SK-N-SH (cell line): ENCODE measurements around the gene ARID4B. TPM values are rescaled to one million over a fixed set of nuclear protein-coding genes. Genes with fewer than 3 reads are reported as not detected.

Experiments used
- CTCF ChIA-PET: fragments of 300-600, 350-600 bp; formaldehyde crosslinking; extraction: SDS; loops from one replicate; lab custom pipeline; 2021; lab: Yijun Ruan, JAX
- POLR2A ChIA-PET: fragments of 350-600 bp; sonication (Branson Sonifier 250); formaldehyde crosslinking; extraction: SDS; loops from one replicate; lab custom pipeline; 2020; ENCODE audit warnings: antibody characterized with exemption, inconsistent platforms; lab: Yijun Ruan, JAX
- DNase-seq: peaks from one replicate; pipeline ENCODE4 v3.0.0; 2012
- H2AFZ ChIP-seq: fragments of 200-600 bp; sonication (generic); 2 replicates; pipeline ENCODE4 v1.8.1; 2016; ENCODE audit warnings: antibody characterized with exemption, mild to moderate bottlenecking, low read depth
- H3F3A ChIP-seq: fragments of 200-600 bp; sonication (generic); replicated peaks from 2 replicates; pipeline ENCODE3; 2016; ENCODE audit warnings: antibody characterized with exemption, mild to moderate bottlenecking; ENCODE audit not compliant: insufficient read depth
- H3K27ac ChIP-seq, 2 experiments: fragments of 200-500 bp in 1 of 2; fragments of 200-600 bp in 1 of 2; sonication (Bioruptor generic) in 1 of 2; sonication (generic), shearing (Covaris generic) in 1 of 2; 2 replicates each; pipeline versions ENCODE4 v1.5.1 to v1.6.1; 2014 to 2016; ENCODE audit warnings: low read depth in 2 of 2, inconsistent platforms in 1 of 2, low read length in 1 of 2, mild to moderate bottlenecking in 1 of 2, mixed read lengths in 1 of 2
- H3K27me3 ChIP-seq: fragments of 200-600 bp; sonication (generic), shearing (Covaris generic); 2 replicates; pipeline ENCODE4 v1.6.1; 2016; ENCODE audit warnings: mixed run types; ENCODE audit not compliant: insufficient read depth
- H3K36me3 ChIP-seq, 2 experiments: fragments of 200-500 bp in 1 of 2; fragments of 200-600 bp in 1 of 2; sonication (Bioruptor generic) in 1 of 2; sonication (generic) in 1 of 2; replicated peaks in 1 of 2; 2 replicates each; pipeline versions ENCODE3 to v1.5.1; 2014 to 2016; ENCODE audit warnings: low read length in 1 of 2, mild to moderate bottlenecking in 1 of 2; ENCODE audit not compliant: insufficient read depth in 2 of 2, control insufficient read depth in 1 of 2
- H3K4me1 ChIP-seq, 2 experiments: fragments of 200-500 bp in 1 of 2; fragments of 200-600 bp in 1 of 2; sonication (Bioruptor generic) in 1 of 2; sonication (generic), shearing (Covaris generic) in 1 of 2; 2 replicates each; pipeline versions ENCODE4 v1.5.1 to v1.6.1; 2014 to 2016; ENCODE audit warnings: low read depth in 1 of 2, low read length in 1 of 2, mixed run types in 1 of 2; ENCODE audit not compliant: insufficient read depth in 2 of 2, control insufficient read depth in 1 of 2
- H3K4me2 ChIP-seq: fragments of 200-600 bp; sonication (generic), shearing (Covaris generic); 2 replicates; pipeline ENCODE4 v1.6.1; 2017; ENCODE audit warnings: mixed run types
- H3K4me3 ChIP-seq, 2 experiments: fragments of 200-500 bp in 1 of 2; fragments of 200-600 bp in 1 of 2; sonication (Bioruptor generic) in 1 of 2; sonication (generic), shearing (Covaris generic) in 1 of 2; 2 replicates each; pipeline versions ENCODE4 v1.5.1 to v1.8.1; 2014 to 2016; ENCODE audit warnings: low read depth in 2 of 2, inconsistent platforms in 1 of 2, low read length in 1 of 2, mild to moderate bottlenecking in 1 of 2, mixed read lengths in 1 of 2, moderate library complexity in 1 of 2
- H3K79me2 ChIP-seq: fragments of 200-600 bp; sonication (generic); 2 replicates; pipeline ENCODE4 v1.8.1; 2017; ENCODE audit warnings: mild to moderate bottlenecking; ENCODE audit not compliant: insufficient read depth
- H3K9ac ChIP-seq: fragments of 200-600 bp; sonication (generic); 2 replicates; pipeline ENCODE4 v1.6.1; 2017; ENCODE audit warnings: mixed run types
- H3K9me2 ChIP-seq: fragments of 200-600 bp; sonication (generic); 2 replicates; pipeline ENCODE4 v1.6.1; 2017; ENCODE audit warnings: mixed run types
- H3K9me3 ChIP-seq: fragments of 200-600 bp; sonication (generic); 2 replicates; pipeline ENCODE4 v1.6.1; 2017; ENCODE audit warnings: mixed run types, mild to moderate bottlenecking, moderate library complexity
- H4K20me1 ChIP-seq: fragments of 200-600 bp; sonication (generic); 2 replicates; pipeline ENCODE4 v1.6.1; 2017; ENCODE audit warnings: mild to moderate bottlenecking, mixed run types; ENCODE audit not compliant: insufficient read depth
- CHD2 ChIP-seq: fragments of 150-350 bp; IDR thresholded peaks from 2 replicates; pipeline ENCODE4 v1.6.1; 2018; ENCODE audit warnings: low read length; ENCODE audit not compliant: partially characterized antibody
- EZH2phosphoT487 ChIP-seq: fragments of 200-600 bp; sonication (generic); IDR thresholded peaks from 2 replicates; pipeline ENCODE4 v1.6.1; 2017; ENCODE audit warnings: low read depth, mixed run types, mild to moderate bottlenecking, antibody characterized with exemption, moderate library complexity, borderline replicate concordance
- GATA2 ChIP-seq: sonication (generic); formaldehyde crosslinking; IDR thresholded peaks from 2 replicates; pipeline ENCODE4 v1.5.0; 2020; ENCODE audit warnings: mild to moderate bottlenecking, missing genetic modification reagents
- IRF3 ChIP-seq: fragments of 150-350 bp; IDR thresholded peaks from 2 replicates; pipeline ENCODE4 v1.6.1; 2016; ENCODE audit warnings: mild to moderate bottlenecking, low read depth, low read length
- JUND ChIP-seq: IDR thresholded peaks from 2 replicates; pipeline ENCODE4 v1.4.0; 2012
- MEF2A ChIP-seq: IDR thresholded peaks from 2 replicates; pipeline ENCODE4 v1.4.0; 2012; ENCODE audit warnings: low read depth, borderline replicate concordance
- NFIC ChIP-seq: IDR thresholded peaks from 2 replicates; pipeline ENCODE4 v1.4.0; 2012; ENCODE audit warnings: borderline replicate concordance
- PBX3 ChIP-seq: IDR thresholded peaks from 2 replicates; pipeline ENCODE4; 2012
- POLR2AphosphoS5 ChIP-seq: IDR thresholded peaks from 2 replicates; pipeline ENCODE4 v1.6.1; 2012; ENCODE audit warnings: low read depth, low read length
- RAD21 ChIP-seq: IDR thresholded peaks from 2 replicates; pipeline ENCODE4 v1.6.1; 2012; ENCODE audit warnings: mild to moderate bottlenecking, low read length
- RCOR1 ChIP-seq: fragments of 150-350 bp; IDR thresholded peaks from 2 replicates; pipeline ENCODE4 v1.6.1; 2017; ENCODE audit warnings: antibody characterized with exemption, low read length
- RFX5 ChIP-seq: IDR thresholded peaks from 2 replicates; pipeline ENCODE4 v1.6.1; 2012; ENCODE audit warnings: mild to moderate bottlenecking, improper control_type of control experiment, low read length
- RXRA ChIP-seq: IDR thresholded peaks from 2 replicates; pipeline ENCODE4 v1.4.0; 2012; ENCODE audit warnings: low read depth, mild to moderate bottlenecking, borderline replicate concordance
- TAF1 ChIP-seq: IDR thresholded peaks from 2 replicates; pipeline ENCODE4 v1.6.1; 2012; ENCODE audit warnings: low read depth, mild to moderate bottlenecking, low read length, moderate library complexity, borderline replicate concordance
- TCF12 ChIP-seq: IDR thresholded peaks from 2 replicates; pipeline ENCODE4 v1.4.0; 2012
- TEAD4 ChIP-seq: IDR thresholded peaks from 2 replicates; pipeline ENCODE4 v1.4.0; 2012; ENCODE audit warnings: mild to moderate bottlenecking, borderline replicate concordance; ENCODE audit not compliant: insufficient read depth
- USF1 ChIP-seq: IDR thresholded peaks from 2 replicates; pipeline ENCODE4 v1.4.0; 2012; ENCODE audit warnings: low read depth, borderline replicate concordance
- USF2 ChIP-seq: fragments of 150-350 bp; IDR thresholded peaks from 2 replicates; pipeline ENCODE4 v1.6.1; 2017; ENCODE audit warnings: antibody characterized with exemption, low read length, low read depth, borderline replicate concordance
- ZBTB33 ChIP-seq: IDR thresholded peaks from 2 replicates; pipeline ENCODE4 v1.4.0; 2012; ENCODE audit warnings: low read depth, borderline replicate concordance
- WGBS: methylation state at CpG from one replicate; pipeline ENCODE4 v1.1.6; 2017; ENCODE audit warnings: low lambda C conversion rate; 5-methylcytosine and 5-hydroxymethylcytosine counted together
- polyA plus RNA-seq, 3 experiments: library from polyadenylated mRNA; depleted of rRNA; stranded (reverse); fragments of >200 nt; gene quantifications; 2 replicates each; pipeline ENCODE4 v1.2.3, GENCODE V29; 2012

ARID4B gene
- polyA plus RNA-seq, 1 of the 3 experiments (the other 2 are of a cell fraction), result 4.4 TPM

GRCh38 chr1:235298758-235299157, 29.2 kb downstream of the ARID4B start:
- ChIA-PET CTCF (interaction anchor here (0.8 to 1.0 kb wide), 2 partner anchors 46 to 116 kb away, joined by 3 to 4 read pairs; no protein-coding TSS in a partner anchor), POLR2A (no interaction called here)
- no peak for DNase-seq
- Histone ChIP-seq H3K36me3 (peaks cover 0 to 9% of the 10 kb centered on the region in 2 experiments), H3K79me2 (peaks cover 95% of the 10 kb centered on the region), H3K9me2 (no peaks in the 10 kb centered on the region), H3K27ac (no peak overlapping the region), H3K4me2 (no peak overlapping the region), H3K9me3 (no peaks in the 10 kb centered on the region), H3K4me3 (no peak overlapping the region), H3K27me3 (no peaks in the 10 kb centered on the region), H3K9ac (no peak overlapping the region), H2AFZ (no peak overlapping the region), H3K4me1 (no peaks in the 10 kb centered on the region; a peak in 1 of 4 replicates)
- 100% methylated on average over 2 of the region's 2 CpGs for WGBS
- no peak for TF ChIP-seq TAF1
- no peak for TF ChIP-seq PBX3
- TF ChIP-seq USF2, result no peak
- no peak for TF ChIP-seq GATA2
- no peak for TF ChIP-seq TCF12
- no peak for TF ChIP-seq POLR2AphosphoS5
- TF ChIP-seq, all 33 proteins: peak for 0
- H4K20me1 ChIP-seq, result peaks cover 90% of the 10 kb centered on the region
- peaks cover 5% of the 10 kb centered on the region for H3F3A ChIP-seq

GRCh38 chr1:235297579-235297978, 30.4 kb downstream of the ARID4B start:
- Histone ChIP-seq H2AFZ (no peak overlapping the region), H4K20me1 (peaks cover 90% of the 10 kb centered on the region)
- POLR2A ChIA-PET, result no interaction called here
- TF ChIP-seq RAD21 (no peak), CHD2 (no peak), PBX3 (no peak), POLR2AphosphoS5 (no peak), RCOR1 (no peak), TCF12 (no peak), NFIC (no peak), RFX5 (no peak), MEF2A (no peak), USF1 (no peak), ZBTB33 (no peak), RXRA (no peak), JUND (no peak), EZH2phosphoT487 (no peak), TEAD4 (no peak), TAF1 (no peak), IRF3 (no peak)

More at GRCh38 chr1:235297579-235297978, 30.4 kb downstream of the ARID4B start:
- no peak for DNase-seq
- H3K9me3 ChIP-seq, result no peaks in the 10 kb centered on the region
- no peaks in the 10 kb centered on the region for H3K27me3 ChIP-seq
- H3K4me3 ChIP-seq, result no peak overlapping the region
- no peaks in the 10 kb centered on the region; a peak in 1 of 4 replicates for H3K4me1 ChIP-seq
- no peak overlapping the region for H3K9ac ChIP-seq
- peaks cover 9% of the 10 kb centered on the region for H3F3A ChIP-seq
- H3K27ac ChIP-seq, result no peak overlapping the region
- H3K9me2 ChIP-seq, result no peaks in the 10 kb centered on the region
- peaks cover 95% of the 10 kb centered on the region for H3K79me2 ChIP-seq
- H3K4me2 ChIP-seq, result no peak overlapping the region
- CTCF ChIA-PET, result no interaction called here
- H3K36me3 ChIP-seq, result peaks cover 0 to 9% of the 10 kb centered on the region in 2 experiments
- WGBS, result 88% methylated on average over 3 of the region's 3 CpGs
